Measurements from ENCODE around the gene PREX1.

DNA sequence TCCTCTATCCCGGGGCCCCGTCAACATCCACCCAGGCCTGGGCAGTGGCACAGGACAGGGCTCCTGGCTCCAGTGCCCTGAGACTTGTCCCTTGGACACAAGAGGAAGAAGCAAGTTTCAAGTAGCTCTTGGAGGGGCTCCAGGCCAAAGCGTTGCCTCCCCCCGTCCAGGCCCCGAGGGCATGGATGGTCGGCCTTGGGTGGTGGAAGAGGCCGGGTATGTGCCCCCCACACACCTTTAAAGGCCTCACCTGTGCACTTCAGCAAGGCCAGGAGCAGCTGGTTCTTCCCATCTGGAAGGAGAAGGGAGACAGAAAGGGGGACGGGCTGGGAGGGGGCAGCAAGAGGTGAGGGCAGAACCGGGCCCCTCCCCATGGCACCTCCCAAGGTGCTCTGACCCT lies 190.3 kb downstream of the PREX1 start:
- TF ChIP-seq, protein P1, sequence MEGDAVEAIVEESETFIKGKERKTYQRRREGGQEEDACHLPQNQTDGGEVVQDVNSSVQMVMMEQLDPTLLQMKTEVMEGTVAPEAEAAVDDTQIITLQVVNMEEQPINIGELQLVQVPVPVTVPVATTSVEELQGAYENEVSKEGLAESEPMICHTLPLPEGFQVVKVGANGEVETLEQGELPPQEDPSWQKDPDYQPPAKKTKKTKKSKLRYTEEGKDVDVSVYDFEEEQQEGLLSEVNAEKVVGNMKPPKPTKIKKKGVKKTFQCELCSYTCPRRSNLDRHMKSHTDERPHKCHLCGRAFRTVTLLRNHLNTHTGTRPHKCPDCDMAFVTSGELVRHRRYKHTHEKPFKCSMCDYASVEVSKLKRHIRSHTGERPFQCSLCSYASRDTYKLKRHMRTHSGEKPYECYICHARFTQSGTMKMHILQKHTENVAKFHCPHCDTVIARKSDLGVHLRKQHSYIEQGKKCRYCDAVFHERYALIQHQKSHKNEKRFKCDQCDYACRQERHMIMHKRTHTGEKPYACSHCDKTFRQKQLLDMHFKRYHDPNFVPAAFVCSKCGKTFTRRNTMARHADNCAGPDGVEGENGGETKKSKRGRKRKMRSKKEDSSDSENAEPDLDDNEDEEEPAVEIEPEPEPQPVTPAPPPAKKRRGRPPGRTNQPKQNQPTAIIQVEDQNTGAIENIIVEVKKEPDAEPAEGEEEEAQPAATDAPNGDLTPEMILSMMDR (IDR thresholded peaks at IDR 0.05): no peak
- TF ChIP-seq EP300 (IDR thresholded peaks at IDR 0.05) (no peak), POLR2AphosphoS5 (IDR thresholded peaks at IDR 0.05) (no peak)
